DOHH2 (cell line): ENCODE data around the gene PGAP1.

Experiments used
- CTCF ChIP-seq: fragments of 200-600 bp; sonication (generic); IDR thresholded peaks from one replicate; pipeline ENCODE4 v1.5.1; 2014; ENCODE audit warnings: antibody characterized with exemption, mild to moderate bottlenecking, low read depth, low read length; ENCODE audit not compliant: poor library complexity, severe bottlenecking
- EZH2phosphoT487 ChIP-seq: fragments of 200-600 bp; sonication (generic); IDR thresholded peaks from 2 replicates; pipeline ENCODE4 v1.6.1; 2017; ENCODE audit warnings: borderline replicate concordance, mild to moderate bottlenecking, antibody characterized with exemption, low read length, moderate library complexity, mixed read lengths

- TF ChIP-seq CTCF, result no peak
- TF ChIP-seq EZH2phosphoT487, result no peak
Observed at GRCh38 chr2:196924051-196924450, 2.5 kb downstream of the PGAP1 start.
